Measurements from ENCODE around the gene SH3PXD2A. TPM values are rescaled to one million over a fixed set of nuclear protein-coding genes. Genes with fewer than 3 reads are reported as not detected.

The SH3PXD2A gene
- total and polyA plus RNA-seq, 2 experiments from 2014 or later: 1.8 to 5.0 TPM

- Mint-ChIP-seq H3K27me3 (ENCODE audit: insufficient read depth, low read depth, poor library complexity) (peaks cover 29% of the 10 kb centered on the region), H3K9me3 (no peaks in the 10 kb centered on the region), H3K4me1 (peaks cover 25% of the 10 kb centered on the region), H3K4me3 (no peak overlapping the region), H3K36me3 (ENCODE audit: low read depth) (no peaks in the 10 kb centered on the region), H3K27ac (no peak overlapping the region)
- H4K20me1 ChIP-seq (replicated peaks; ENCODE audit: insufficient read depth): no peaks in the 10 kb centered on the region
- no peaks in the 10 kb centered on the region for H3K36me3 ChIP-seq (ENCODE audit: insufficient read depth)
- H3F3A ChIP-seq (replicated peaks; ENCODE audit: low read depth): no peaks in the 10 kb centered on the region
- no peaks in the 10 kb centered on the region for H3K79me2 ChIP-seq (replicated peaks; ENCODE audit: insufficient read depth)
- H3K27ac ChIP-seq (ENCODE audit: low read depth): no peak overlapping the region
- no peak overlapping the region for H3K4me2 ChIP-seq
- H2AFZ ChIP-seq: no peak overlapping the region
- peaks cover 30% of the 10 kb centered on the region for H3K27me3 ChIP-seq (ENCODE audit: insufficient read depth)
- DNase-seq (ENCODE audit: low spot score): no peak
- TF ChIP-seq ETS1 (IDR thresholded peaks at IDR 0.05) (no peak), ZNF114 (CRISPR knock-in tag; IDR thresholded peaks at IDR 0.05) (no peak), EZH2phosphoT487 (IDR thresholded peaks at IDR 0.05; ENCODE audit: unreplicated experiment) (no peak), CREB1 (CRISPR knock-in tag; IDR thresholded peaks at IDR 0.05; ENCODE audit: low read depth) (no peak), ZNF331 (CRISPR knock-in tag; IDR thresholded peaks at IDR 0.05; ENCODE audit: low read depth) (no peak), JUNB (IDR thresholded peaks at IDR 0.05; ENCODE audit: unreplicated experiment) (no peak), NANOG (IDR thresholded peaks at IDR 0.05; ENCODE audit: borderline replicate concordance) (no peak), EZH2 (IDR thresholded peaks at IDR 0.05; ENCODE audit: low read depth, unreplicated experiment) (no peak), POLR2AphosphoS5 (IDR thresholded peaks at IDR 0.05; ENCODE audit: low read depth) (no peak), STAT1 (IDR thresholded peaks at IDR 0.05; ENCODE audit: unreplicated experiment) (no peak), REST (IDR thresholded peaks at IDR 0.05; ENCODE audit: unreplicated experiment) (no peak), ZNF462 (CRISPR knock-in tag; IDR thresholded peaks at IDR 0.05) (no peak), CTCF (conservative IDR thresholded peaks at IDR 0.05; ENCODE audit: low read depth in 2 of 2) (no peak)
- no peak overlapping the region for H3K4me3 ChIP-seq
- no peaks in the 10 kb centered on the region for H3K9me2 ChIP-seq (ENCODE audit: insufficient read depth)
- H3K4me1 ChIP-seq (ENCODE audit: insufficient read depth): peaks cover 15% of the 10 kb centered on the region; the same call in 1 of the 2 replicates
- ATAC-seq: no peak
Observed at GRCh38 chr10:103690281-103690680, 165.1 kb downstream of the SH3PXD2A start.
